NCI-H1694 treated with DMSO at 0.1 percent for 48 hours (cell line): Measurements from ENCODE around the gene GMDS.
A peak's percentile ranks its signal among the peaks of the same experiment; 100 is the strongest.

ENCODE experiments used
- DNase-seq: peaks from one replicate; lab custom pipeline; 2025; lab: John Stamatoyannopoulos, UW

Gene GMDS

DNA sequence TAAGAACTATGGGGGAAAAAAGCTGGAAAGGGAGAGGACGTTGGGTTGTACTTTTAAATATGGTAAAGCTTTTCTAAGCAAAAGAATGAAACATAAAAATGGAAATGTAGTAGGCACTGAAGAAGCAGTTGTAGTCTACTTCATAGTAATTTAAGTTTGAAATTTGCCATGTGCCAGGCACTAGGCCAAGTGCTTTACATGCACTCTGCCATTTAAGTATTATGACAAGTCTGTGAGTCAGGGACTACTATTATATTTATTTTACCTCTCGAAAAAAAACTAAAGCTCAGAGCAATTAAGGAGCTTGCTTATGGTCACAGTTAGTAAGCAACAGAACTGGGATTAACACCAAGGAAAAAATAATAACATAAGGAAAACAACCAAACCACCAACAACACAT is 257.8 kb downstream of the GMDS start:
- DNase-seq: no peak

DNA sequence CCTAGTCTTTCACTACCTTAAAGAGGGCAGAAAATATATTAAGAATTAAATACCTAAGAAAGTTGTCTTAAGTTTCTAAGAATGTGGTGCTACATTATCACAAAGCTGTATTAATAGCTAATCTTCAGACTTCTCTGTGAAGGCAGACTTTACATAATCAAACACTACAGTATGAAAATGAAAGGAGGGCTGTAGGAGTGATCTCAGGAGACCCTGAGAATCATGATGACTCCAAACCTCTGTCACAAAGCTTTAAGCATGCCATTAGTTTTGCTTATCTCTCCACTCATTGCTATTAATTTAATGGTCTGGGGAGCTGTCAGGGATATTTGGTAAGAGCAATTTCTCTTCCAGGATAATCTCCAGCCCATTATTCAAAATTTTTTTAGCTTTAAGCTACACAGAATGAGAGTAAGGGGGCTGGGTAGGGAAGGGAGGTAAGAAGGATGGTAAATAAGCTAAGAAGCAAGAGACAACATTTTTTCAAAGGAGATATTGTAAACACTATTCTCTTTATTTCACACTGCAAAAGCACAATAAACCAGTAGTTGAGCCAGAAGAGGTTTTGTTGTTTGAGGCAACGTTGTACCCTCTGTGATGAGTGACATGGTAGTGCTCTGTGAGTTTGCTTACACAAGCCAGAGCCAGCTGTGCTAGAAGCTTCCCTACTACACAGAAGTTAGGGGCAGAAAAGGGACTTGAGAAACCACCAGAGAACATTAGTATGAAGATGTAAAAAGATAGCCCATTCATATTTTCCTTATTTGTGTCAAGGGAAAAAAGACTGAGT is 258.8 kb downstream of the GMDS start:
- DNase-seq: no peak

DNA sequence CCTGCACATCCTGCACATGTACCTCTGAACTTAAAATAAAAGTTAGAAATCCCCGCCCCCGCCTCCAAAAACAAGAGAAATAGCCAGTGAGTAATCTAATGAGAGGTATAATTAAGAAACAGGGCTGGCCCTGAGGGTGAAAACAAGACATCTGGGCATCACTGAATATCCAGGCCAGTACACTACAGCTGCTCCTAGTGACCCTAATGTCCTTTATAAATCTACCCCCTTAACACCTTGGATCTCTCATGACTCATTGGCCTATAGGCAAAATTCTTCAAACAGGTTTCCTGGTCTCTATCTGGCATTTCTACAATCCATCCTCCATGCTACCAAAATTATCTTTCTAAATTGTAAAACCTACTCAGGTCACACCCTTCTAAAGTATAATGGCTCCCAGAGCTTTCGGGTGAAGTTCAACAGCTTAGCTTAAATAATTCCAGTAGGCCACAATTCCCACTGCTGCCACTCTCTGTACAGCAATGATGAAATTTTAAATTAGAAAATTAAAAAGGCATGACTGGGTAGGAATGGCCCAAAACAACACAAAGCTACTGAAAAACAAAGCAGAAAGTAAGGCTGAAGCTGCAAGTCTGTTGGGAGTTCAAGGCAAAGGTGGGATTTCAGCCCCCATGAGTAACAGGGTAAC is 260.9 kb downstream of the GMDS start:
- DNase-seq: no peak

DNA sequence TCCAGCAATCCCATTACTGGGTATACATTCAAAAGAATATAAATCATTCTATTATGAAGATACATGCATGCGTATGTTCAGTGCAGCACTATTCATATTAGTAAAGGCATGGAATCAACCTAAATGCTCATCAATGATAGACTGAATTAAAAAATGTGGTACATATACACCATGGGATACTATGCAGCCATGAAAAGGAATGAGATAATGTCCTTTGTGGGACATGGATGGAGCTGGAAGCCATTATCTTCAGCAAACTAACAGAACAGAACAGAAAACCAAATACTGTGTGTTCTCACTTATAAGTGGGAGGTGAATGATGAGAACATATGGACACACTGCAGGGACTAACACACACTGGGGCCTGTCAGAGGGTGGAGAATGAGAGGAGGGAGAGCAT is 261.6 kb downstream of the GMDS start:
- DNase-seq: no peak

DNA sequence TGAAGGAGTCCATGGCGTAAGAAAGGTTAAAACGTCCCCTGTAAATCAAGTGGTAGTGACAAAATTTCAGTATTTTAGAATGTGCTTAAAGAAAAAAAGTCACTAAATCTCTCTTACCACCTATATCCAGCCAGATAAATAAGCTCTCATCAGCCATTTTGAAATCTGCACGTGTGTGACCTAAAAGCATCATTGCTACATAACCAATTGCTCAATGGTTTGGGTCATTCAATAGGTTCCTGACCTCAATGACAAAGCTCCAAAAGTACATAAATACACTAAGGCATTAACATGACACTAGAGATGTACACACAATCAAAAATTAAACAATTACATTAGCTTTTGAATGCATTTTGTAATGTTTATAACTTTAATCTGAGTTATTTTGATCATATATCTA is 272.4 kb downstream of the GMDS start:
- DNase-seq: no peak

DNA sequence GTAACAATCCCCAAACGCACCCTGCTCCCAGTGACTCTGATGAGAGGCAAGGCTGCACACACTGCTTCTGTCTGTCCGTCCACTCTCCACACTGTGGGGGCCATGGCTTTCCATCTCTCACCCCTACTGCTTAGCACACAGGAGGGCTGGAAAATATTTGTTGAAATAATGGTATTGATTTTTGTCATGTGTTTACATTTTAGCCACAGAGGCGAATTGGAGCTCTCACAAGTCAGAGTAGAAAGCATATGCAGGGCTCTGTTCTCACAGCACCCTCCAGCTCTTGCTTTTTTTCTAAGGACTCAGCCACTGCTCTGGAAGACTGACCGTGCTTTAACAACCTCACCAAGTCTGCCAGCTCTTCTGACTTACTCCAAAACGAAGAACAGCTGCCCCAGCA is 273.8 kb downstream of the GMDS start:
- no peak for DNase-seq

DNA sequence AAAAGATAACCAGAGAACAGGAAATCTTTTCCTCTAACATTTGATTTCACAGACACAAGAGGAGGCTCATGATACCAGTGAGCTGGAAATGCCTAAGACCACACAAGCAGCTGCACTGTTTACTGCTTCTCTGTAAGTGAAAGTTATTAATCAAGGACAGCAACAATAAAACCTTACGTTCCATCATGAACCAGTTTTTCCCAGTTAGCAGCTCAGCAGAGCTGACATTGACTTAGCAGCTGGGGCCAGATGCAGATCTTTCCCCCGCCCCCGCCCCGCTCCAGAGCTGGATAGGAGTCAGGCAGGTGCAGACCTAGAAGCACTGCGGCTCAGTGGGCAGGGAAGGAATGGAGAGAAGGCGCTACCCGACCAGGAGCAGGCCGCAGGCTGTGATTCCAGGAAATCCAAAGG is 275.2 kb downstream of the GMDS start:
- no peak for DNase-seq

DNA sequence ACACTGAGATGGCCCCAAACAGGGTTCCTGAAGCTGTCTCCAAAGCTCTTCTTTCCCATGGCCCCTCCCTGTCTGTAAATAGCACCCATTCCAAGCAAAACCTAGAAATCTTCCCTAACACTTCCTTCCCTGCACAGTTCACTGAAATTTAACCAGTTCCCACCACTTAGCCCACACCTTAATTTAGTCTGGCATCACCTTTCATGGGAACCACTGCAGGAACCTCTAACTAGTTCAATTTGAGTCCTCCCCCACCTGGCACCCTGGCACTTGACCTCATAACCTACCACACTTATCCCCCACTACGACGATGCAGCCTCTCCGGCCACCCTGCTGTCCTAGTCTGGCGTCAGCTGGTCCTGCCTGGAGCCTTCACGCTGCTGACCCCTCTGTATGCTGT is 278.7 kb downstream of the GMDS start:
- DNase-seq: no peak

DNA sequence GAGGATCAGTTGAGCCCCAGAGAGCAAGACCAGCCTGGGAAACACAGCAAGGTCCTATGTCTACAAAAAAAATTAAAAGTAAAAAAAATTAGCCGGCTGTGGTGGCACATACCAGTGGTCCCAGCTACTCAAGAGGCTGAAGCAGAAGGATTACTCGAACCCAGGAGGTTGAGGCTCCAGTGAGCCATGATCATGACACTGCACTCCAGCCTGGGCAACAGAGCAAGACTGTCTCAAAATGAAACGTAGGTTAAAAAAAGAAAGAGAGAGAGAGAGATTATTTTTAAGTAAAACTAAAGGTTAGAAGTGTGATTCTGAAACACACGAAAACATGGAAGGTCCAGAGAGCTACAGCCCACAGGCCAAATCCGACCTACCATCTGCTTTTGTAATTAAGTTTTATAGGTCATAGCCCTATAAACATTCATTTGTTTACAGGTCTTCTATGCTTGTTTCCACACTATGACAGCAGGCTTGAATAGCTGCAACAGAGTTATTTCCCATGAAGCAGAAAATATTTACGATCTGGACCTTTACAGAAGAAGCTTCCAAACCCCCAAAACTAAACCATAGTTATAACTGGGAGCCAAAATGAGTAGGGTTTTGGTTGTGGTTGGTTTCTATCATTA is 279.7 kb downstream of the GMDS start:
- no peak for DNase-seq

DNA sequence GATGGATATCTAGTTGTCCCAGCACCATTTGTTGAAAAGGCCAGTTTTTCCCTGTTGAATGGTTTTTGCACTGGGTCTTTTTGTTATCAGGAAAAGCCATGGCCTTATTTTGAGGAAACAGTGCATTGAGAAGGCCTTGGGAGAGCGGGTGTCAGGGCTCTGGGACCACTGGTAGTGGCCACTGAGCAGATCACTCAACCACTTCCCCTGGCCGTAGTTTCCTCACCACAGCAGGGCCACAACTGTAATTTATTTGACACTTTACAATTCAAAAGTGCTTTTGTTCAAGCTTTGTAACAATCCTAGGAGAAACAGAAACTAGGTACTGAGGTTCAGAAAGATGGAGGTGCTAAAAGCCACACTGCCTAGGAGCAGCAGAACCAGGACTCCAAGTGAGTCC is 281.8 kb downstream of the GMDS start:
- DNase-seq: no peak

DNA sequence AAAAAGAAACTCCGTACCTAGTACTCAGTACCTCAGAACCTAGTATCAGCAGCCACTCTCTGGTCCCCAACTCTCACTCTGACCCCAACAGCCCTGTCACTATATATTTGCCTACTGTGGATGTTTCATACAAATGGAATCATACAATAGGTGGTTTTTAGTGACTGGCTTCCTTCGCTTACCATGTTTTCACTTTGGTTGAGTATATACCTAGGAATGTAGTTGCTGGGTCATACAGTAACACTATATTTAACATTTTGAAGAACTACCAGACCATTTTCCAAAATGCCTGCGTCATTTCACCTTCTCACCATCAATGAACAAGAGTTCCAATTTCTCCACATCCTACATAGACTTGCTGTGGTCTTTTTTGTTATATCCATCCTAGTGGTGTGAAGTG is 283.2 kb downstream of the GMDS start:
- DNase-seq: no peak

DNA sequence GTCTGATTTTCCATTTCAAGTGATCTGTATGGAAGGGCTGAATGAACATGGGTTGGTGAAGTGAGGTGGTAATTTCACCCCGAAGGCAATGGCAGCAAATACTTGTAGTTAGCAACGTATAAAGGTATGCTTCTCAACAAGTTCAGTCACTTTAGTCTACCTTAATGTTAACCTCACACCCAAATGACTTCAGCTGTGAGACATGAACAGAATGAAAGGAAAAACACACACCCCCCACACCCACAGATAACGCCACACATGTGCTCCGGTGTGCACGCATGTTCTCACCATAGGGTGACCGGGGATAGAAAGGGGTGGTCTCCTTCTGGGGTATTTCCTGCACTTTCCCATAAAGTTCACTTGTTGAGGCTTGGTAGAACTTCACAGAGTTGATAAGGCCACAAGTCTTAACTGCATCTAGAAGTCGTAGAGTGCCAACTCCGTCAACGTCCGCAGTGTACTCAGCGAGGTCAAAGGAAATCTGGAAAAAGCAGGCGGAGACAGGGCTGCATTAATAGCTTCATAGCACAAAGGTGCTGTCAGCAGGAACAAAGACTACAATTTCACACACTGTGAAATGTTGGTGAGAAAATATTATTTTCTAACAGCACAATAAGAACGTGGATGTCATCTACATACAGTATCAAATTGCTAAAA is 284.8 kb downstream of the GMDS start:
- no peak for DNase-seq

DNA sequence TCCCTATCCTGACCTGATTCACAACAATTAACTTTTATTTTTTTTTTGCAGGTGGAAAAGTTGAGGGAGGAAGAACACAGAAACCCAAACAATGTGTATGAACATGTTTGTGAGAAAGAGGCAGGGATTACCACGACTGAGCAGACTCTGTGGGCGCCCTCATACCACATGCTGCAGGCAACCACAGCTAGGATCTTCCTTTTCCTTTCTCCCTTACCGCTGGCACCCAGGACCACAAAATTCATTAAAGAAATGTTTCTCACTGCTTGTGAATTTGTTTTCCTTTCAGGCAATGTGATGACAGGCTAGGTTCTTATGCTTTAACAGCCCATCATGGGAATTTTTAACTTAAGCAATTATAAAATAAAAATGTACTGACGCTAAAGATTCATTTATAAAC is 287.1 kb downstream of the GMDS start:
- DNase-seq: no peak

DNA sequence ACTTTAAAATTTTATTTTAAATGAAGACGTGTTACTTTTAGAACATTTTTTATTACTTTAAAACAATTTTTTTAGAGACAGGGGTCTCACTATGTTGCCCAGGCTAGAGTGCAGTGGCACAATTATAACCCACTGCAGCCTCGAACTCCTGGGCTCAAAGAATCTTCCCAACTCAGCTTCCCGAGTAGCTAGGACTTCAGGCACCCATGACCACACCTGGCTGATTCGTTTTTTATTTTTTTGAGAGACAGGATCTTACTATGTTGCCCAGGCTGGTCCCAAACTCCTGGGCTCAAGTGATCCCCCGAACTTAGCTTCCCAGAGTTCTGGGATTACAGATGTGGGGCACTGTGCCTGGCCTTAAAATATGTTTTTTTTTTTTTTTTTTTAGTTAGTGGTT is 287.7 kb downstream of the GMDS start:
- DNase-seq: no peak

DNA sequence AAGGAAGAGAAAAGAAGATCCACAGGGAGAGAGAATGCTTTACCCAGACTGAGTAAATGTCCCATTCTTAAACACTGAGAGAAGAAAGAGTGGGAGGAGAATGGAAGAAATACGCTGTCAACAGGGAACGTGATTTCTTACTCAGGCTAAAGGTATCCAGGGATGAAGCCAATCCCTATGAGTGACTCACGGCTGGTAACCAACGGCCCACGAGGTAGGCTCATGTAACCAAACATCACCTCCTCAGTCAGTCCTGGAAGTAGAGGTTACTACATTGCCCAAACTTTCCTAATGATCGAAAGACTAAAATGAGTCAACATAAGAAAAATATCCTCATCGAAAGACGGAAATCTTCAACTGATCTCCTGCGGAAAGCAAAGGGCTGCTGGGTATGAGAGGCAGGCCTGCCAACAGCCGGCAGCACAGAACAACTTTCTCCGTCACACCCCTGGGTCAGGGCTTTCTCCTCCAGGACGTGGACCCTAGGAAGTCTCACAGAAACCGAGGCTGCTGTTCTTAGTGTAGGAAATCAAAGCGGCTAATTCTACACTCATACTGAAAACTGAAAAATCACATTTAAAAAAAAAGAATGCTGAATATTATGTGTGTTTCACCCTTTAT is 292.6 kb downstream of the GMDS start:
- DNase-seq: no peak

DNA sequence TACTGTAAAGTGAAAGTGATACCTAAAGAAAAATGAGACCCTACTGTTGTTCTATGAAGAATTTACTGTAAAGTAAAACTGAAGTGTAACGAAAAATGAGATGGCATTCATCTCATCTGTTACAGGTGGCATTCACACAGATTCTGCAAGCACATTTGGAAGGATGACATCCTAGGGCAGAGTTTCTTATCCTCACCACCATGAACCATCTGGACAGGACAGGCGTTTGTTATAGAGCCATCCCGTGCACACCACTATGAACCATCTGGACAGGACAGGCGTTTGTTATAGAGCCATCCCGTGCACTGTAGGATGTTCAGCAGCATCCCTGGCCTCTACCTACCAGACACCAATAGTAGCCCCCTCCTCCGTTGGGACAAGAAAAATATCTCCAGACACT is 294.8 kb downstream of the GMDS start:
- DNase-seq: peak; percentile 11

DNA sequence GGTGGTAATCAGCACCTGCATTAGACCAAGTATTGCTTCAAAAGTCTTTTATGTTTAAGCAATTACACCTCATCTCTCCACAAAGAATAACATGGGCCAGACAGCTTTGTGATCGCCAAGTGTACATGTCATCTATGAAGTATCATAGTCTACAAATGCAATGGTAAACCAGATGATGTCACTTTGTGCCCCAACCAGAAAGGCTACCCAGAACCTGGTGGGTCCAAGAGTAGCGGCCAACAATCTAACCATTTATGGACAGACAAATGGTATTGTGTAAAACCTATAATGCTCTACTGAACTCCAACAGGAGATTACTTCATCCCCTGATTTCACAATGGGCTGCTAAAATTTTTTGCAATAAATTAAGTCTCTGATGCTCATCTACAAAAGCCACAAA is 295.9 kb downstream of the GMDS start:
- no peak for DNase-seq

DNA sequence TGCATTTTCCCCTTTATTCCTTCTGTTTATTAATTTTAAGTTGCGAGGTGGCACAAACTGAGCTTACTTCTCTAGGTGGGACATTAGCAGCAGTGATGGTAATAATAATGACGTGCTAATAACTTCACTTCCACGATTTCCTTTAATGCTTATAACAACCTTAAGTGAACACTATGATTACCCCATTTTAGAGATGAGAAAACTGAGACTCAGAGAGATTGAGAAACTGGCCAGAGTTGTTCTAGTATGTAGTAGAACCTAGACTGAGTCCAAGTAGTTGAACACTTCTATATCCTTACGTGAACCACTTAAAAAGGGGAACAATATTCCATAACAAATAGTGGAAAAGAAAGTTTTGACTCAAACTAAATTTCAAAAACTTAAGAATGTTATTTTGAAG is 297.5 kb downstream of the GMDS start:
- DNase-seq: no peak

DNA sequence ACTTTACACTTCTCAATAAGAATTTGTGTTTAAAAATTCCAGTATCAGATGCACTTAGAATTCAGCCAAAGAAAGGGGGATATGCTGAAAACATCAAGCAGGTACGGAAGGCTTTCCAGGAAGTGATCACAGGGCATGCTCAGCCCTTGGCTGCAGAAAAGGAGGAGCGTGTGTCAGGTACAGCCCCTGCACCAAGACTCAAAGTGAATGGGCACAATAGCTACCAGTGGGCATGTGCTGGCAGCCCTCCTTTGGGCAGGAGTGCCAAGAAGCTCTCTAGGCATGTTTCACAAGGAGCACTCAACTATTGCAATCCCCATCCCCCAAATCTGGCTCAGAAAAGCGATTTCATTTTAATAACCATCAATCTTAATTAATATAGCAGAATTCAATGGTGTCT is 298.8 kb downstream of the GMDS start:
- no peak for DNase-seq

DNA sequence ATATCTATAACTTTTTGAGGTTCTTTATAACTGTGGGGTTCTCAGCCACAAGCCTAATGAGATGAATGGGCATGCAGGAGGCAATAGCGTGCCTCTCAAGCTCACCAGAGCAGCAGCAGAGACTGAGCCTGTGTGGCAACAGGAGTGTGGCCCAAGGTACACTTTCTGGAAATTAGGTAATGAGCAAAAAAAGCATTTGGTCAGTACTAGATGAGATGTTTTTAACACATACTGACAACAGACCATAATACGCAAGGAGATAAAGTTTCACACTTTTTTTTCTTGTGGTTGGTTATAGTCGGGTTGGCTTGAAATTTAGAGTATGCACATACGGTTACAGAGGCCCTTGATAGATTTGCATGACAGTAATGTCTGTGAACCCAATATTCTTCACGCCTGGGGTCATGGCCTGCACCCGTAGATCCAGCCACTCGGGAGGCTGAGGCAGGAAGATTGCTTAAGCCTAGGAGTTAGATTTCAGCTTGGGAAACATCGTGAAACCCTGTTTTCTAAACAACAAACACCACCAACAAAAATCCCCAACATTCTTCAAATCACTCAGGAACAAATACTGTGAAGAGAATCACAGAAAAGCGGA is 300.1 kb downstream of the GMDS start:
- no peak for DNase-seq

DNA sequence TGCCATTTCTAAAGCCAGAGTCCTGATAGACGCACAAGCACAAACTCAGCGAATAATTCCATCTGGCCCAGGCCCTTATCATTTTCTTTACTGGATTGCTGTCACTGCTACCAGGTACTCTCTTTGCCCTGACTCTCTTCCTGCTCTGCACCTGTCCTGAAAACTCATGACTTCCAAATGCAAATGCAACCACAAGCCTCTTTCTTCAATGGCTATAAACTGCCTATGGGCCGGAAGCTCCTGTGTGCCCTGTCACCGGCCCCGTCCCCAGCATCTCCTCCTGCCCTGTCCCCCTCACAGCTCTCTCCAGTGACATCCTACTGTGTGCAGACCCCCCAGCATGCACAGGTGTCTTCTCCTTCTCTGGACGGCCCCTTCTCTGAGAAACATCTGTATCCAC is 302.6 kb downstream of the GMDS start:
- no peak for DNase-seq

DNA sequence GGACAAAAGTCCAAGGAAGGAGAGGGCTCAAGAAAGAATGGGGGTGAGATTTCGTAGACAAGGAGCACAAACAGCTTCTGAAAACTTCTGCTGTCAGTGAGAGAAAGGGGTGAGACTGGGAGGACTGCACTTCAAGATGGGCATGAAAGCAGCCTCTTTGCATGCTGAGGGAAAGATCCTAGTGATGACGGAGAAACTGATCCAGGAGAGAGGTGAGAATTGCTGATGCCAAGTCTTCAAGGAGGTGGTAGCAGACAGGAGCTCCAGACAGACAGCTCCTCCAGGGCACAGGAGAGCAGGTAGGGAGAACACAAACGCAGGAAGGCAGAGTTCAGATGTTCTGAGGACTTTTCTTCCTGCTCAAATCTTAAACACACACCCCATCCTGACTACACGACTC is 303.9 kb downstream of the GMDS start:
- no peak for DNase-seq
